LHCN-M2 (cell line): ENCODE data around the gene KIF26B. TPM values are rescaled to one million over a fixed set of nuclear protein-coding genes. Genes with fewer than 3 reads are reported as not detected.
"Not testable (repeated sequence)": the region's sequence is repeated elsewhere in the genome, so short reads cannot be mapped to it uniquely, and the experiment has no call there.

Source experiments
- DNase-seq: peaks from one replicate; pipeline ENCODE4 v3.0.0-alpha.2; 2012; ENCODE audit warnings: low read depth
- total RNA-seq: library from RNA; depleted of rRNA; stranded (reverse); fragments of >200 nt; gene quantifications from 2 replicates; pipeline ENCODE4 v1.2.3, GENCODE V29; 2014

The KIF26B gene
- total RNA-seq, 1 experiment from 2014 or later, result 0.17 TPM

DNA sequence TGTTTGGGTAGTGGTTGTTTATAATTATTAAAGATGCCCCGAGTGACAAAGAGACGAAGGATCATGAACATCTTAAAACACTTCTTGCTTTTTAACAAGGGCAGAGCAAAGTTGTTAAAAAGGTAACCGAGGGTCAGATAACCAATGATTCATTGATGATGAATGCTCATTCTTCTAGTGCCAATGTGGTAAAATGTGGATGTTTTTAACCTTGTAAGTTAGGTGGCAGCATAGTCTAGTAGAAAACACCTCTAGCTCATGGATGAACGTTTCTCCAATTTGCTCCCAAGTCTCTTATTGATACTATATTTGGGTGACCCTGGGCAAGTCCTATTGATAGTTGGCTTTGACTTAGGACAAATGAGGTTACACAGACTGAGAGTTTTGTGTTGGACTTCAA, 167.9 kb downstream of the KIF26B start:
- no peak for DNase-seq

DNA sequence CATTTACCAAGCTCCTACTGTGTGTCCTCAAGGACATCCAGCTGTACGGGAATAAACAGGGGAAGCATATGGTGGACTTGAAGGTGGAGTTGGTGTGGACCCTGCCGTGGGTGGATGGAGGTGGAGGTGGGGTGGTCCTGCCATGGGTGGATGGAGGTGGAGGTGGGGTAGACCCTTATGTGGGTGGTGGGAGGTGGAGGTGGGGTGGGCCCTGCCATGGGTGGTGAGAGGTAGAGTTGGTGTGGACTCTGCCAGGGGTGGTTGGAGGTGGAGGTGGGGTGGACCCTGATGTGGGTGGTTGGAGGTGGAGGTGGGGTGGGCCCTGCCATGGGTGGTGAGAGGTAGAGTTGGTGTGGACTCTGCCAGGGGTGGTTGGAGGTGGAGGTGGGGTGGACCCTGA, 169.0 kb downstream of the KIF26B start:
- not testable (repeated sequence) for DNase-seq

DNA sequence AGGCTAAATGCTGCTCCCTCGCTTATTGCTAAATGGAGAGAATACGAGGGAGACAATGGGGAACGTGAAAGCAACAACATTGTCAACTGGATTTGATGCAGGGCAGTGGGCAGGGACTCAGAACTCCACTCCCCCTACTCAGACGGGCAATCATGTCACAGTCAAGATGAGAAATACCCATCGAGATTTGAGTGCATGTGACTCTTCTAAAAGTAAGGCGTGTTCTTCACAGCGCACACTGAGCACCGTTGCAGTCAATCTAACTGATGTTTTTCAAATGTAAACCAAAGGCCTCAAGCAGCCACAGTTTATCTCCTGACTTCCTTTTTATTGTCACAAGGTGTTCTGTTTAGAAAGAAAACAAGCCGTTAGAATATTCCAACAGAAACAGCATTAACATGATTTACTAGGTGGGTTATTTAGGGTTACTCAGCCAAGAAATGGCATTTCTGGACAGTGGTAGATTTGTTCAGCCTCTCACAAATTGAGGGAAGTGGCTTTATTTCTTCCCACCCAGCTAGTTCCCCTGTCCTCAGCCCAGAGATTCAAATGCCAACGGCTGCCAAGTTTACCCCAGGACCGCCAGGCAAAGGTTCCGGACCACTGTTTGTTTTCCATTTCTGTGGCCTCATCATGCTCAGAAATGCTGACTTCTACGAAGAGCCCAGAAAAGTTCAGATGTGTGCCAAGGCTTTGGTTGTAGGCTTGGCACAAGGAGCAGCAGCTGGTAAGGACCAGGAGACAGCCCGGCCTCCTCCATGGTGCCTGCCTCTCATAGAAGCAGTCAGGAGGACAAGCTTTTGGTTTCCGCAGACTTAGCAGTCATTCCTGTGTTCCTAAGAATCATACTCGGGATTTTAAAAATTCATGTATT, 171.4 kb downstream of the KIF26B start:
- DNase-seq, result no peak

DNA sequence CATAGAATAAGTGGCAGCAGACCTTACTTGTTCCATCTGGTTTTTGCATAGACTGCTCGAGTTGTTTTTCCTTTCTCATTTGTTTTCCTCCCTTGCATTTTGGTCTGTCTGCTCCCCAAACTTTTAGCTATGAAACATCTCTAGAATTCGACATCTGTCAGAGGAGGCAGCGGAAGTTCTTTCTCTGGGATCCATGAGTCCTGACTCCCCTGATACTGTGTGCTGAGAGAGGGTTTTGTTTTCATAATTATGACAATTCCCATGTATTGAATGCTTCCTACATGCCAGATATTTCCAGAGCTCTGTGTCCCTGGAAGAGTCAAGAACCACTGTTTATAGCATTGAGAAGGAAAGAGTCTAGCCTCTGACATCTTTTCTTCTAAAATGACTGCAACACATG, 172.6 kb downstream of the KIF26B start:
- DNase-seq, result no peak

DNA sequence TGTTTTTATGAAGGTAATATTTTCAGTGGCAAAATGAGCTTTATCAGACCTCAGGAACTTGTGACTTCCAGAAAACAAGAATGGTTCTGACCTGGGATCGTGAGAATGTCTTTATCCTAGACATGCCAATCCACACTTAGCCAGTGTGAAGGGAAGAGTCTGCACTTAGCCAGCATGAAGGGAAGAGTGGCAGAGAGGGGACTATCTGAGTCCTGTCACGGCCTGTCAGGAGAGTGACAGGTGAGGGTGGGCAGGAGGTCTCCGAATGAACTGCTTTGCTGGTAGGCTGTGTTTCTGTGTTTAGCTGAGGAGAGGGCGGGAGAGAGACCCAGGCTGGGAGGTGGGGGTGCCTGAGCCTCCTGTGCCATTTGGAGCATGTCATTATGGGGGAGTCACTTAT, 173.1 kb downstream of the KIF26B start:
- DNase-seq, result no peak

DNA sequence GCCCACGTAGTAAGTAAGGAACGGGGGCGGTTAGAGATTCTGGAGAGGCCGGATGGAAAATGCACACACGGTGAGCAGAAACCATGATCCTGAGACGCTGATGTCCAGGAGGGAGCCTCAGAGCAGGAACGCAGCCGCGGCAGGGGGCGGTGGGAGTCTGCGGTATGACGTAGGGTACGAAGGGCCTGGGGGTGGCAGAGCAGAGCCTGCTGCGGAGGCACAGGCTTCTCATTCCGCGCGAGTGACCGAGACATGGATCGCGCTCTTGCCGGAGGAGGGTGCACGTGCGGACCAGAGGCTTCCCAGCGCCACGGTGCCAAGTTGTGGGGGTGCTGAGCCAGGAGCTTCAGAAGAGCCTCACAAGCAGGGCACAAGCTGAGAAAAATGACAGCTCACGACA, 176.2 kb downstream of the KIF26B start:
- no peak for DNase-seq

DNA sequence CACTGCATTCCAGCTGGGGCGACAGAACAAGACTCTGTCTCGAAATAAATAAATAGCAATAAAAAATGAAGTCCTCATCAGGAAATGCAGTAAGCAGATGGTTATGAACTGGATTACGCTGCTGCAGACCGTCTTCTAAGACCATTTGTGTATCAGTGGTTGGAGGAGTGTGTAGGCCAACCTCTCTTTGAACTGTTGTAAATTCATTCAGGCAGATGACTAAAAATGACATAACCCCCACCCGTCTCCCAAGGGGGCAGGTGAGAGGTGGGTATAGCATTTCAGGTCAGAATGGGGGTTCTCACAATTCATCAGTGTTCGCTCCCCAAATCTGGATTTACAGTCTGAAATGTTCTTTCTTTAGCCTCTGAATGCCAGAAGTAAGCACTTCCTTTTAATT, 177.3 kb downstream of the KIF26B start:
- DNase-seq, result no peak

DNA sequence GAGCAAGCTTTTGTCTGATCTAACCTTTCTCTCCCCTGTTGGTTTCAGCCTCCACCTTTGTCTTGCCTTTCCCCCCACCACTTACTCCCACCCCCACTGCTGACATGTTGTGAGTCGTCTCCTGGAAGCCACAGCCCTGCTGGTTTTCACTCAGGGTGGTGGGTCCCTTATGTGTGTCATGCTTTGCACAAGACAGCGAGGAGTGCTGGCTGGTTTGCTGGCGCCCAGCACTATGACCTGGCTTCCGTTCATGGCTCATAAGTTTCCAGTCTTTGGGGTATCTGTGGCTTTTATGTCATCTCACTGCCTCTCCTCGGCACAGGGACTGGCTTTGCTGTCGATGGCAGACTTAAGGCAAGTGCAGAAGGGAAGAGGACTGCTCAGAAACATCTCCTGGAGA, 177.7 kb downstream of the KIF26B start:
- no peak for DNase-seq

DNA sequence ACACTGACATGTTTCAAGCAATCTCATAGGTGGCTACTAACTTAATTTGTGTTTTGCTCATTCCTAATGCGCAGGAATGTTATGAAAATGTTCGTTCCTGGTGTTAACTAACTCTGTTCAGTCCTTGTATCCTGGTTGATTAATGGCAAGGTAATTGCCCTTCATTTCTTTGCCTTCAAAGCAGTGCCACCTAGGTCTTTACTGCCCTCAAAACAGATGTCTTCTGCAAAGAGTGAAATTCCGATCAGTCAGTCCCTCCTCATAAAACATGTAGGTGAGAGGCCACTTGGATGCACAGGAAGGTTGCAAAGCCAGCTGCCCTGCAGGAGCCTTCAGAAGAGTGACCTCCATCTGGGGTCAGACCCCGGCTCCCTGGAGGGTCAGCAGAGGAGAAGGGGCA, 179.4 kb downstream of the KIF26B start:
- no peak for DNase-seq

DNA sequence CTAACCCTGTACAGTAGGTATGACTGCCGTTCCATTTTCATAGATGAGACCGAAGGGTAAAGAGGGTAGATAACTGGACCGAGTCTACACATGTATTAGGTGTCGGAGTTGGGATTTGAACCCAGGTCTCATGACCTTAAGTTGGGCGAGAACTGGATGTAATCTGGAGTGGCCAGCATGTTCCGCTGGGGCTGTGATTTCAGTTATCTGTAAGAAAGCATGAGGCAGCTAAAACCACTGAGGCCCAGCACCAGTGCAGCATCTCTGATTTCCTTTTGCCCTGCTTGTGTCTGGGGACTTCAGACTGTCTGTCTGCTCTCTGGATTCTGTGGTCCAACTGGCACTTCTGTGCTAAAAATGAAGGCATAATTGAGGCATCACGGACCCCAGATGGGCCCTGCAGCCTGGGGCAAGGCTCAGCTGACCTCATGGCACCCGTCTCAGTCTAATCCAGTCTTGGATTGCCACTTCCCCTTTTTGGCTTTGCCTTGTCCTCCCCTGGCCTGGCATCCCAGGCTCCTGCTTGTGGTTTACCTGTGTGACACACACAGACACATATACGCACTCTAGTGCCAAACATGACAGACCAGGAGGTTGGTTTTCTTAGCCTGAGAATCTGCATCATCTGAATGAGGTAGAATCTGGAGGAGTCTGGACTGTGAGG, 180.2 kb downstream of the KIF26B start:
- DNase-seq, result no peak

DNA sequence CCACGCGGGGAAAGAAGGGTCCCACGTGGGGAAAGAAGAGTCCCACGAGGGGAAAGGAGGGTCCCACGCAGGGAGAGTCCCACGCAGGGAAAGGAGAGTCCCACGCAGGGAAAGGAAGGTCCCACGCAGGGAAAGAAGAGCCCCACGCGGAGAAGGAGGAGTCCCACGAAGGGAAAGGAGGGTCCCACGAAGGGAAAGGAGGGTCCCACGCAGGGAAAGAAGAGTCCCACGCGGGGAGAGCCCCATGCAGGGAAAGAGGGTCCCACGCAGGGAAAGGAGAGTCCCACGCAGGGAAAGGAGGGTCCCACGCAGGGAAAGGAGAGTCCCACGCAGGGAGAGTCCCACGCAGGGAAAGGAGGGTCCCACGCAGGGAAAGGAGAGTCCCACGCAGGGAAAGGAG, 180.9 kb downstream of the KIF26B start:
- not testable (repeated sequence) for DNase-seq

DNA sequence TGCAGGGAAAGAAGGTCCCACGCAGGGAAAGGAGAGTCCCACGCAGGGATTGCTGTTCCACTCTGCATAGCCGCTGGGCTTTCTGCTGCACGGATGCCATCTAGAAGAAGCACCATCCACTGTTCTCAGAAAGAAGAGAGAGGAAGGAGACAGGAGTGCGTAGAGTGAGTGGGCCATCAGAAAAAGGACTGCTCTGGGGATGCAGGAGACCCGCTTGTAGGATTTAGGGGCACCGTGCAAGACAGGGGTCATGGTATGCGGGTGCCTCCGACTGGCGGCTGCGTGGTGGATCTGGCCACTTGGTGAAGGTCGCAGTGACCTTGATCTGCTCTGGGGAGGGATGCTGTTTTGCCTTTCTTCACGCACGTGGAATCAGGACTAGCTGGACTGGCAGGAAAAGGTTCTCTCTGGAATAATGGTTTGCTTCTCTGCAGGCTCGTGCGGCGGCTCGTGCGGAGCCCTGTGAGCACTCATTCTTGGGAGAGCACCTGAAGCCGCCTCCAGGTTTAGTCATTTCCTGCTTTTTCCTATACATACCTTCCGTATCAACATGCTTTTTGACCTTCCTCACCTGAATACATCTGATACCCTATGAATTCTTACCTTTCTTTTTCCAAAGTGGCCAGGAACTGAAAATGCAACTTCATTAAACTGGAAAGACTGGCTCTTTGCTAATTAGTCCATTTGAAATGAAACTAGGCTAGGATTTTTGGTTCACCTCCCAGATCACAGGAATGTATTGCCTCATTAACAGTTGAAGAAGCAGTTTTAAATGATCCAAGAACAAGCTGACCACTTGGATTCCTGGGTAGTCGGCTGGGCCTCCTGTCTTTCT, 181.6 kb downstream of the KIF26B start:
- no peak for DNase-seq

DNA sequence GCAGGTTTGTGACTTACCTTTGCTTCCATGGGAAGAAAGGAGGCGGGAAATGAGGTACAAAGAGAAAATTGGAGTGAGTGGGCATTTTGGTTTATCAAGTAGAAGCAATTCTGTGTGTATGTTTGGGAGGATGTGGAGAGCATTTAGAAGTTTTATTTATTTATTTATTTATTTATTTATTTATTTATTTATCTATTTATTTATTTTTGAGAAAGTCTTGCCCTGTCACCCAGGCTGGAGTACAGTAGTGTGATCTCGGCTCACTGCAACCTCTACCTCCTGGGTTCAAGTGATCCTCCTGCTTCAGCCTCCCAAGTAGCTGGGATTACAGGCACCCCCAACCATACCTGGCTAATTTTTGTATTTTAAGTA, 182.2 kb downstream of the KIF26B start:
- DNase-seq, result not testable (repeated sequence)

DNA sequence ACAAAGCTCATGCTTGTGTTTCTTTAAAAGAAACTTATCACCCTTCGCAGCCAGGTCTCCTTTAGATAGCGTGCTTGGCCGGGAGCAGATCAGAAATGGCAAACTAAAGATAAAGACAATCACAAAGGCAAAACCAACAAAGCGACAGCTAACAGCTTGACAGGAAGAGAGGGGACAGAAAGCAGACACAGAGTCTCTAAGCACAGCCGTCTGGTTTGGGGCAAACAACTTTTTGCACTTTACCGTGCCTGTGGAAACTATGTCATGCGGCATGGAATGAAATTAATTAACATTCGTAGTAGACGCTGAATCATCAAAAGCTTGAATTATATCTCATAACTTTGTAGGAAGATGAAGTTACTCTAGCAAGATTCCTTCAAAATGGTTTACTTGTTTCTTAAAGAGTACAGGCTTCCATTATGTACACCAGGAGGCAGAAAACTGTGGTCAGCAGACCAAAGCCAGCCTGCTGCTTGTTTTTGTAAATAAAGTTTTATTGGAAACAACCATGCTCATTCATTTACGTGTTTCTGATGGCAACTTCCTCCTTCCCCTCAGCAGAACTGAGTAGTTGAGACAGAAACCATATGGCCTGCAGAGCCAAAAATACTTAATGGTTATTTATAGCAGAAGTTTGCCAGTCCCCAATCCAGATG, 183.2 kb downstream of the KIF26B start:
- no peak for DNase-seq

DNA sequence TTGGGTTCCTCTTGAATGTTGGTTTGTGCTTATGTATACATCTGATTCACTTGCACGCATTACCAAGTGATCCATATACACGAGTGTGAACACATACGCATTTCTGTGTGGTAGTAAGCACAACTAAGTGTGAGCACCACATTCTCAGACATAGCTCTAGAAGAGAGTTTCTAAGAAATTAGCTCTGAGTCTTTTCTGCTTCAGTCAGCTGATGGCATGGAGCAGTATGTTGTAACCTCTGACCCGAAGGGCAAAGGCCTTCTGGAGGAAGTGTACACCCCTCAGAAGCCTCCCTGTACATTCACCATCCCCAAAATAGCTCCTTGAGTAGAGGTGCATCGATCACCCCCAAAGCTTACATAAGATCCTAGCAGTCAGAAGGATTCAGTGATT, 183.7 kb downstream of the KIF26B start:
- DNase-seq, result no peak

DNA sequence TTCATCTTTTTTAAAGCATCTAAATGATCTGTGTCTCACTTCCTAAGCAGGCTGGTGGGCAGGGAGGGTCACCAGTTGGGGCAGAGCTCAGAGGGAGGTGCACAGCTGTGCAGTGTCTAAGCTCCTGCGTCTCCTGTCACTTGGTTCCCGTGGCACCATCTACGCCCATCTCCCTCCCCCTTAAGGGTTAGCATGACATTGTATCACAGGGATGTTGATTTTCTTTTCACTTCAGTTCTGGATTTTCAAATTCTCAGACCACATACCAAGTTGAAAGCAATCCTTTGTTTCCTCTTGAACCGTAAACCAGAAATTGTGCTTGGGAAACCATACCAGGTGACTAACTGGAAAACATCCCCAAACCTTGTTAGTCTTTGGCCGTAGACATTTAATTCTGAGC, 187.0 kb downstream of the KIF26B start:
- no peak for DNase-seq

DNA sequence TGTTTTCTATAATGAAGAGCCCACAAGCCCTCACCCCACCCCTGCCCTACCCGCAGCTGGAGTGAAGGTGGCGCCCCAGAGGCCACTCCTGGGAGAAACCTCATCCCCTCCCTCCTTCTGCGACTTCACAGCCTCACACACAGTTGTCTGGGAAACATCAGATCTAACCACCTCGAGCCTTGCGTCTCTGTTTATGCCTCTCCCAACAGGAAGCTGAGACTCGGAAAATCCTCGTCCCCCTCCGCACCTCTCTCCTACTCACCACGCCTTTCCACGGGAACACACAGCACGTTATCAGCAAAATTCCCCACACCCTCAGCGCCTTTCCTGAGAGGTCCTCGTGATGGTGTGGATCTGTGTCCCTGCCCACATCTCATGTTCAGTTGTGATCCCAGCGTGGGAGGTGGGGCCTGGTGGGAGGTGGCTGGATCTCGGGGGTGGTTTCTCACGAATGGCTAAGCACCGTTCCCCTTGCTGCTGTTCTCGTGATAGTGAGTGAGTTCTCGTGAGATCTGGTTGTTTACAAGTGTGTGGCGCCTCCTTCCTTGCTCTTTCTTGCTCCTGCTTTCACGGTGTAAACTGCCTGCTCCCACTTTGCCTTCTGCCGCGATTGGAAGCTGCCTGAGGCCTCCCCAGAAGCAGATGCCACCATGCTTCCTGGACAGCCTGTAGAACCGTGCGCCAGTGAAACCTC, 190.6 kb downstream of the KIF26B start:
- no peak for DNase-seq

DNA sequence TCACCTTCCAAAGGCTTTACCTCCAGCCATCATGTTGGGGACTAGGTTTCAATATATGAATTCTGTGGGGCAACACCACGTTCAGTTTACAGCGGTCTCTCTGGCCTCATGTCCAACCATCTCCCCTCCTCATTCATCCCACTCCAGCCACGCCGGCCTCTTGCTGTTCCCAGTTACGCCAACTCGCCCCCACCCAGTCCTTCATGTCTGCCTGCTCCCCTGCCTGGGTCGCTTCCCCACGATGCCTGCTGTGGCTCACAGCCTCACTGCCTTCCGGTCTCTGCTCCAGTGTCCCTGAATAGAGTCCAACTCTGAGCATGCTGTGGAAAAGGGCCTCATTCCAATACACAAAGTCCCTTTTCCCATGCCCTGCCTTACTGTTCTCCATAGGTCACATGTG, 193.8 kb downstream of the KIF26B start:
- DNase-seq, result no peak

DNA sequence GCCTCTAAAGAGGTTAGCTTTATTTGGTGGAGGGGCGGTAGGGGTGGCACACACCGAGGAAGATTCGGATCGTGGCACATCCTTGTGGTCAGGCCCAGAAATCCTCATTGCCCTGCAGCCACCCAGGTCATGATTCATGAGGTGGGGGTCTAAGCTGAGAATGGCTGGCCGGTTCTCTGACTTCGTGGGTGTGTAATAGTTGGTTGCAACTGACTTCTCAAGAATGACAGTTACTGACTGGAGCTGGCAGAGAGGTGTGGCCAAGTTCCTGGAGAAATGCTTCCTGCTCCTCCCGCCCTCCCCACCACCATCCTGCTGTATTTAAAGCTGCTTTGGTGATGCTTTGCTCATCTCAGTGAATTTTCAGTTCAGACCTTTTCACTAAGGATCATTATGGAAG, 198.6 kb downstream of the KIF26B start:
- DNase-seq, result no peak

DNA sequence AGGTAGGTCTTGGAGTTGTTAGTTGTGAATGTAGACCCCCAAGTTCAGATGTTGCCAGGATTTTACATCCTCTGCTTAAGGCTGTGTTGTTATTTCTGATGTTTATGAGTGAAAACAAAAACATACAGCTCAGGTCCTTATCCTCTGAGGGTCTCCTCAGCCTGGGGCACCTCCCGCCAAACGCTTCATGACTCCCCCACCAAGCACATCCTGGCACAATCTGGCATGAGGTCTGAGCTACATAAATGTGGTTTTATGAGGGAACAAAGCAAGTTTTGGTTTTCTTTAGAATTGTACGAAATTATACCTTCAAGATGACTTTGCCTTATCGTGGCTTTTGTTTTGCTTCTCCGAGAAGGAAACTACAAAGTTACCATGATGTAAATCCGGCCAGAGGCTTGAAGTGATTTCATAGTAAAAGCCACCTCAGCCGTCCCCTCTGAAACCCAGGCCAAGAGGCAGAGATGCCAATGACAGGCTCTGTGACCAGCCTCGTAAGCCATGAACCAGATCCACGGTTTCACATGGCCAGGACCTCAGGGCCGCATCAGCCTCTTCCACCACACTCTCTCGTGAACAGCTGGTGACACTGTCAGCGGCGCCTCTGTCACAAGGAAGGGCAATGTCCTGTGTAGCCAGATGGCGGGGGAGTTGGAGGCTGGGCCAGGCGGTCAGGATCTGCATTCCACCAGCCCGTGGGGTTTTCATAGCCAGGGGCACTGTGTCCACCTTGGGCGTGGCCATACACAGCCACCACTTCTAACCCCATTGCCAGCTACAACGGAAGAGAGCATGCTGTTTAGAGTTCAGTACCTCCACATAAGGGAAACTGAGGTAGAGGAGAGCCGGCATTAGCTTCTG, 199.4 kb downstream of the KIF26B start:
- DNase-seq, result no peak
